GOT3 (cell line): ENCODE data around the gene ANO9.
A peak's percentile ranks its signal among the peaks of the same experiment; 100 is the strongest.
"Not testable (repeated sequence)": the region's sequence is repeated elsewhere in the genome, so short reads cannot be mapped to it uniquely, and the experiment has no call there.

Experiments
- DNase-seq: peaks from one replicate; lab custom pipeline; 2025; ENCODE audit warnings: mixed read lengths; lab: John Stamatoyannopoulos, UW

The ANO9 gene

DNA sequence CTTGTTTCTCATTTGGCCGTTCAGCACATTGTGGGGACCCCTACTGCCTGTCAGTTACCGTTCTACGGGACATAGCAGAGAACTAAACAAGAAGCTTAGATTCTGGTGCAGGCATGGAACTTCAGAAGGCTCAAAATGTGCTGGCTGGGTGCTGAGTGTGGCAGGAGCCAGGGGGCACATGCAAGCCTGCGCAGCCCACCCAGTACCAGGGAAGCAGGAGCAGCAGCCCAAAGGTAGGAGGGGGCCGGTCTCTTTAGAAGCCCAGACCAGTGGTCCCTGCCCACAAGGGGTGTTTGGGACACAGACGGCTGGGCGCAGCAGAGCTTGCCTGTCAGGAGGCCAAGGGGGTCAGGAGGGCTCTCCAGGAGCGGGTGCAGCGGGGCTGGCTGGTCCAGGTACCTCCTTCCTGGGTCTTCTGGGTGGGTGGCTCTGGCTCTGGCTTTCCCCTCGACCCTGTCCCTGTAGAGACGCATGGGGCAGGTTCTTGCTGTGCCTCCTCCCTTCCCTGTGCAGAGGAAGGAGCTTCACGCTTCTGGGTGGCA, 10.5 kb upstream of the ANO9 start:
- no peak for DNase-seq

DNA sequence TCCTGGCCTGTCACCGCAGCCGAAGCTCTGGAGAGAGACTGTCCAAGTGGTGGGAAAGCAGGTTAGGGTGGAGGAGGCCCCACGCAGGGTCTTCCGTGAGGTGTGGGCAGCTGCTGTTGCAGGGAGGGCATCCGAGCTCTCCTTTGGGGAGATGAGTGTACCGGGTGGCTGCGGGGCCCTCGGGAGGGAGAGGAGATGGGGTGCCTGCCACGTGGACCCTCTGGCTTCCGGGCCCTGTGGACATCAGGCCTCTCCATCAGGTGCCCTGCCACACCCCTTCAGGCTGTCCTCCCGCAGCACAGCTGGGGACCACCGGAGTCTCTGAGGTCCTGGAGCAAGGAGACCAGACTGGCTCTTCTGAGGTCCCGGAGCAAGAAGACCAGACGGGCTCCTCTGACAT, 9.9 kb upstream of the ANO9 start:
- no peak for DNase-seq

DNA sequence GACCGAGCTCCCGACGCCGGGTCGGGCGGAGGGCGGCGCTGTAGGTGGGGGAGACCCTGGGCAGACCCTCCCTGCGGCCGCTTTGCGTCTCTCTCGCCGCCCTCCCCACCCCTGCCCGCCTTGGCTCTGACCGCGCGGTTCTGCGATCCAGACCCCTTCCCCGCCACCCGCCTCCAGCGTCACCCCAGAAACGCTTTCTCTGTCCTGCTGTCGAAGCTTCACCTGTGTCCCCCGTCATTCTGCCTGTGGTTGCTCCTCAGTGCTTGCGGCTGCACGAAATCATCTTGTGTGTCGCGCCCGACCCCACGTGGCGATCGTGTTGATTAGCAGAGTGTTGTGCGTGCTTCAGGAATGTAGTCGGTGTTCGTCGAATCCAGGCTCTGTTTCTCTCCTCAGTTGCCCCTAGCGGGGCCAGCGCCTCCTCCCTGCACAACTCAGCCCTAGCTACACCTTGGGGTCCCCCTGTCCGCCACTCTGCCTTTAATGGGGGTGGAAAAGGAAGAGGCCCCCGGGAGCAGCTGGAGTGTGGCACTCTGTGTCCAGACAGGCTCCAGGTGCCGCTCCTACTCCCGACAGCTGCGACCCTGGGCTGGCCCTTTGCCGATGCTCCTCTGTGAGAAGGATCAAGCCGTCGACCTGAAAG, 9.1 kb upstream of the ANO9 start:
- DNase-seq = no peak

DNA sequence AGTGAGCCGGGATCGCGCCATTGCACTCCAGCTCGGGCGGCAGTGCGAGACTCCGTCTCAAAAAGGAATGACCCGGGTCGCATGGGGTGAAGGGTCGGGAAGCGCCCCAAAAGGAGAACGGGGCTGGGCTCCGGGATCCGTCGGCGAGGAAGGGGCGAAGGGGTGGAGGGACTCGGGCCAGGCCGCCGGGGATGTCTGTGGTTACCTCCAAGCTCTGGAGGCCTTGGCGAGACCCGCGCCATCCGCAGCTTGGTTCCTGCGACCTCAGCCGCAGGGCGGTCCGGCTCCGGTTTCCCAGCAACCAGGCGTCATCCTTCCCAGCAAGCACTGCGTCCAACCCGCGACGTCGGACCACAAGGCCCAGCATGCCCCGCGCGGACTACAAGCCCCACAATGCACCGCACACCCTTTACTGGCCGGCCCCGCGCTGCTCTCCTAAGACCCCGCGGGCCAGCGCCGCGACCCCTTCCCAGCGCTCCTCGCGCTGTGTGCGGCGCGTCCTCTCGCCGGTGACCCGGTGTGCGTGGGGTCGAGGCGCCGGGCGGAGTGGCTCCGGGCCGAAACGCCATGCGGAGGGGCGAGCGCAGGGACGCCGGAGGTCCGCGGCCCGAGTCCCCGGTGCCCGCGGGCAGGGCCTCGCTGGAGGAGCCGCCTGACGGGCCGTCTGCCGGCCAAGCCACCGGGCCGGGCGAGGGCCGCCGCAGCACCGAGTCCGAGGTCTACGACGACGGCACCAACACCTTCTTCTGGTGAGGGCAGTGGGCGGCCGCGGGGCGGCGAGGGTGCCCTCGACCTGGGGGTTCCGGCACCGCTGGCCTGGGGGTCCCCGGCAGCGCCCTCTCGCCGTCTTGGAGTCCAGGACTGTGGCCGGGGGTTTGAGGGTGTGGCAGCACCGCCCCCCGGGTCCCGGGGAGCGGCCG, 8.3 kb upstream of the ANO9 start, which contains the start of gene PTDSS2:
TSS of gene PTDSS2 (plus strand) at position 391 of the 920 bp plus-strand sequence. CDS start at position 568, 177 bp downstream.
- DNase-seq = peak; percentile 38

DNA sequence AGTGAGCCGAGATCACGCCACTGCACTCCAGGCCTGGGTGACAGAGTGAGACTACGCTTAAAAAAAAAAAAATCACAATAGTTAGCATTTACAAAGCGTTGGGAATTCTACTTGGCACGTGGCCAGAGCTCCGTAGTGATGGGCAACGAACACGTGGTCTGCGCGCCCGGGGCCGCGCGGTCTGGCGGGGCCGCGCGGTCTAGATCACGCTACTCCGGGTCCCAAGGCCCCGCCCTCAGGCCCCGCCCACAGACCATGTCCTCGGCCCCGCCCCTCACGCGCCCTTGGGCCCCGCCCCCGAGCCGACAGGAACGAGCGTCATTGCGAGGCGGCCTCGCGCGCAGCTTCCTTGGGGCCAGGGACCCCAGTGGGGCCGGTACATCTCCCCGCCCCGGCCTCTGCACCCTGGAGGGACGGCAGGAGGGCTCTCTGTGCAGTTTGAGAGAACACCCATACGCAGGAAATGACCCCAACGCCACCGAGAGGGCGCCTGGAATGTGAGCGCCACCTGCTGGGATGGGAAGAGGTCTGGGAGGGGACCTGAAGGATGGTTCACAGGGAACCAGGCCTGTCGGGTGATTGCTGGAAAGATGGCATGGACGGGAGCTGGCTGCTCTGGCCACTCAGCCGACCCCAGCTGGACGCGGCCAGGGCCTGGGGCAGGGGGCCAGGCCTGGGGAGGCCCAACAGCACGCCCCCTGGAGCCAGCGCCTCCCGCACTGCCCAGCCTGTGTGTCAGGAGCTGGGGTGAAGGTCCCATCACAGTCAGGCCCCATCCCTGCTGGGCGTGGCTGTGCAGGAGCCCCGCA, 6.3 kb upstream of the ANO9 start:
- peak; percentile 26 for DNase-seq

DNA sequence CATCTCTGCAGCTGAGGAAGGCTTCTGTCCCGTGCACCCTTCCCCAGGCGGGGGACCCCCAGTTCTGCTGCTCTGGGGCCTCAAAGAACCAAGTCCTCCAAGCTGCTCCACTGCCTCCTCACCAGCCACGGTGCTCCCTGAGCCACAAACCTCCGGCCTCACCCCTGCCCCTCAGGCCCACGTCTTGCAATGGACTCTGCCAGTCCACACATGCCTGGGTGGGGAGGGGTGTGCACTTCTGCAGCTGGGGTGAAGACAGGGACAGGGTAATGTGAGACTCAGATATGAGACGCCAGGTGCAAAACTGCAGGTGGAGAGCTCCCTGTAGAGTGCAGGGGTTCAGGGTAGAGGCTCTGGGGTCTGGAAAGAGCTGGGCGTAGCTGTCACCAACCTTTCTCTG, 5.1 kb upstream of the ANO9 start:
- DNase-seq = no peak

DNA sequence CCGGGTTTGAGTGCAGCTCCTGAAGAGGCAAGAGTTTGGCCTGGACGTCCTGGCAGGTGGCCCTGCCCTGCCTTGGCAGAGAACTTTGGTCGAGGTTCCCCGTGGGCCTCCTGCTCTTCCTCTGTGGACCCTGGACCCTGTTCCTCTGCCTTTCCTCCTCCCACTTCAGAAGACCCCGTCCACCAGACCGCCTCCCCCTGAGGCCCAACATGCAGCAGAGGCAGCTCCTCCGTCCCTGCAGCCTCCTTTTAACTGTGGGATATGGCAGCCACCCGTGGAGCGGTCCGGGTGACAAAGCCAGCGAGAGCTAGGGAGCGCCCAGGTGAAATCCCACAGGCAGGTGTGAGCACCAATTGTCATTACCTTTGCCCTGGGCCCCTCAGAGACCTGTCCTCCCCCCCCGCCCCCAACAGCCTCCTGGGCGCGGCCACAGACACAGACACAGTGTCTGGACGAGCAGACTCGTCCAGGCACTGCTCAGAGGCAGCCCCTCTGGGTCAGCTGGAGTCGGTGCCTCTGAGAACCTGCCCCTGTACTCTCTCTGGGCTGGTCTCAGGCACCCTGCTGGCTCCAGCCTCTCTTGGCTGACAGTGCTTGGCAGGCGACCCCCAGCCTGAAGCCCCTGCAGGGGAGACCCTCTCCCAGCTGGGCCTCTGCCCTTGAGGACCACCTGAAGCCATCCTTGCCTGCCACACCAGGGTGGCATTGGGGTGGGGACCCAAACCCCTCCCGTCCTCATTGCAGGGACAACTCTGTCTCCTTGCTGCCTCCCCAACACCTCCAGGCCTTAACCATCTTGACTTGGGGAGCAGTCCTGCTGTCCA, 4.2 kb upstream of the ANO9 start:
- DNase-seq = no peak

DNA sequence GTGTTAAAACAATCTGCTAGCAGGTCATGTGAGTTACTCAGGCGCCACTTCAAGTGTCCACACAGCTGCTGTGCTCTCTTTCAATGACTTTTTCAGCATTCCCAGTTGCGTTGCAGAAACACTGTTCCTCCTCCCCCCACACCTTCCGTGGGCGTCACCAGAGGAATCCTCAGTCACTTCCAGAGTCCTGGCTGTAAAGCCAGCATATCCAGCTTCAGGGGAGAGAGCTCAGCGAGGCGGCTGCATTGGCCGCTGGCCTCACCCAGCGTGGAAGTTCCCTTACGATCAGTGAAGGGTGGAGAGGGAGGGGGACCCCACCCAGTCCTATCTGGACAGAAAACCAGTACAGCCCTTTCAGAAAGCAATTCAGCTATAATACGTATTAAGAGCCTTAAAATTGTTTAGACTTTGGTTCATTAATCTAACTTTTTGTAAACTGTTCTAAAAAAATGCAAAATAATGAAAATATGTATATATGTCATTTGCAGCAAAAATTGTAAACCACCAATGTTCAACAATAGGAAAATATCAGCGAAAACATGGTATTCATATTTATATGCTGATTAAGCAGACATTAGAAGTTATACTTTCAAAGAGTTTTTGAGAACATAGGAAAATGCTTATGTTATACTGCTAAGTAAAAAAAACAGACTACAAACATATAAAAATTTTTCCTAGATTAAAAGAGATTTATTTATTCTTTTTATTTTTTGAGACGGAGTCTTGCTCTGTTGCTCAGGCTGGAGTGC, 2.8 kb upstream of the ANO9 start:
- DNase-seq = no peak

DNA sequence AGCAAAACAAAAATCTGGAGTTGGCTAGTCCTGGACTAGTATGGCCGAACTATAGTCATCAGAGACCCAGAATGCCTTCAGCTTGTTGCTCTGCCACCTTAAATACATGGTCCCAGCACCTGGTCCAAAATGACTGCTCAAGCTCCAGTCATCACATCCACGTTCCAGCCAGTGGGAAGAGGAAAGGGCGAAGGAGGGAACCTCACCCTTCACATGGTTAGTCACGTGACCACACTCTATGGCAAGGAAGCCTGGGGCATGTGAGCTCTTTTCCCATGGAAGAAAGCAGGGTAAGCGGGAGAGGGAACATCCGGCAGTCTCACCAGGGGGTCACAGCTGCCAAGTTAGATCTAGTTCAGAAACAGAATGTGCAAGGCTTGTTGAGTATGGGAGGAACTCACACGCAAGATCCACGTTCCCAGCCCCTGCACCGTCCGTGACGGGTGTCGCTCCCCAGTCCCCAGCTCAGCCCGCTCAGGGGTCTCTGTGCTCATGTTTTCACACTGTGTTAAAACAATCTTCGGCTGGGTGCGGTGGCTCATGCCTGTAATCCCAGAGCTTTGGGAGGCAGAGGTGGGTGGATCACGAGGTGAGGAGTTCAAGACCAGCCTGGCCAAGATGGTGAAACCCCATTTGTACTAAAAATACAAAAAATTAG, 1.9 kb upstream of the ANO9 start:
- no peak for DNase-seq

DNA sequence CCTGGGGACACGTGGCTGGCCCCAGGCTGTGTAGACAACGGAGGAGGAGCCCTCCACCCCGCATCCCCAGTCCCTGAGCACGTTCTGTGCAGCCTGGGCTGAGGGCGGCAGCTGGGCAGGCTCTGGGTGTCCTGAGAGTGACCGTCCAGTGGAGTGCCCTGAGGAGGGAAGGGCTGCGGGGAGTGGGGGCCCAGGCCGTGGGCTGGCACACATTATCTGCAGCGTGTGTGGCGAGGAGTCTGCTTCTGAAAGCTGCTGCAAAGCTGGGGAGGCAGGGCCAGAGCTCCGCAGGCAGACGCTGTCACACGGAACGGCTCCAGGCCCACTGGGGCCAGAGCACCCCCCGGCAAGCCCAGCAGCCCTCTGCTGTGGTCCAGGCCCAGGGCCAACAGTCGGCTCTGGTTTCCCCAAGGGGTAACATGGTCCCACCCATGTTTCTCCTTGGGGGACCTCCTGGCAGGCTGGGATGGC, 835 bp upstream of the ANO9 start:
- no peak for DNase-seq

DNA sequence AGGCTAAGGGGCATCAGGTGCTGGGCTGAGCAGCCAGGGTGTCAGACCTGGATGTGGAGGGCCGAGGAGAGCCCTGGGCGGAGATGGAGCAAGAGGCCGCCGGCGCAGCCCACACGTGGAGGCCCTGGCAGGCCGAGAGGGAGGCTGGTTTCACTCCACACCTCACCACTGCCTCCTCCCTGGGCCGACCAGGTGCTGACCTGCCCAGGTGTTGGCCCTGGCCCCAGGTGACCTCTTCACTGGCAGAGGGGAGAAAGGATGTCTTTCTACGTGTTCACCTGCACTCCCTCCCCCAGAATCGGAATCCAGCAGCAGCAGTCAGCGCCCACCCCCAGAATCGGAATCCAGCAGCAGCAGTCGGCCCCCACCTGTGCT, 781 bp downstream of the ANO9 start:
- no peak for DNase-seq

DNA sequence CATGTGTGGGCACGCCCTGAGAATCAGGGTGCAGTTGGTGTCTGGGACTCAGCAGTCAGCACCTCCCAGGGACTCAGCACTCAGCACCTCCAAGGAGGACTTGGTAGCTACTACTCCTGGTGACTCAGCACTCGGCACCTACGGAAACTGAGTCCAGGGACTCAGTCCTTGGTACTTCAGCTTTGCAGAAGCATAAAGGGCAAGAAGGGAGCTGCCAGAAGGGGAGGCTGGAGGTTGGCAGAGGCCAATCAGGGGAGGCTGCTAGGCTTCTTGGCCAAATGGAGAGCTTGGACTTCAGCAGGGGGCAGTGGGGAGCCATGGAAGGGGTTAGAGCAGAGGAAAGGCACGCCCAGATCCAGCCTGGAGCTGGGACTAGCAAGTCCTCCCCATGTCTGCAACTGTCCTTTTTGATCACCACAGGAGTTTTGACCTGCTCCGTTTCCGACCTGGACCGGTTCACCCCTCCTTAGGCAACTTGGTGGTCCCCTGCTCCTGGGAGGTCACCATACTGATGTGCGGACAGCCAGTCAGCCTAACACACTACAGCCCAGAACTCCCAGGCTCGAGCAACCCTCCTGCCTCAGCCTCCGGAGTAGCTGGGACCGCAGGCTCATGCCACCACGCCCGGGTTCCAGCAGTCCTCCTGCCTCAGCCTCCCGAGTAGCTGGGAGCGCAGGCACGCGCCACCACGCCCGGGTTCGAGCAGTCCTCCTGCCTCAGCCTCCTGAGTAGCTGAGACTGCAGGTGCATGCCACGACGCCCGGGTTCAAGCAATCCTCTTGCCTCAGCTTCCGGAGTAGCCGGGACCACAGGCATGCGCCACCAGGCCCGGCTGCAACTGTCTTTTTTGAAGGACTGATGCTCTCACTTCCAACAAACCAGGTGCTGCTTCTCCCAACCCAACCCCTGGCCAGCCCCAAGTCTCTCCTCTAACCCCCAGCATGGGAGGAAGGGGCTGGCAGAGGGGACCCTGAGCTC, 1.5 kb downstream of the ANO9 start:
- DNase-seq = no peak

DNA sequence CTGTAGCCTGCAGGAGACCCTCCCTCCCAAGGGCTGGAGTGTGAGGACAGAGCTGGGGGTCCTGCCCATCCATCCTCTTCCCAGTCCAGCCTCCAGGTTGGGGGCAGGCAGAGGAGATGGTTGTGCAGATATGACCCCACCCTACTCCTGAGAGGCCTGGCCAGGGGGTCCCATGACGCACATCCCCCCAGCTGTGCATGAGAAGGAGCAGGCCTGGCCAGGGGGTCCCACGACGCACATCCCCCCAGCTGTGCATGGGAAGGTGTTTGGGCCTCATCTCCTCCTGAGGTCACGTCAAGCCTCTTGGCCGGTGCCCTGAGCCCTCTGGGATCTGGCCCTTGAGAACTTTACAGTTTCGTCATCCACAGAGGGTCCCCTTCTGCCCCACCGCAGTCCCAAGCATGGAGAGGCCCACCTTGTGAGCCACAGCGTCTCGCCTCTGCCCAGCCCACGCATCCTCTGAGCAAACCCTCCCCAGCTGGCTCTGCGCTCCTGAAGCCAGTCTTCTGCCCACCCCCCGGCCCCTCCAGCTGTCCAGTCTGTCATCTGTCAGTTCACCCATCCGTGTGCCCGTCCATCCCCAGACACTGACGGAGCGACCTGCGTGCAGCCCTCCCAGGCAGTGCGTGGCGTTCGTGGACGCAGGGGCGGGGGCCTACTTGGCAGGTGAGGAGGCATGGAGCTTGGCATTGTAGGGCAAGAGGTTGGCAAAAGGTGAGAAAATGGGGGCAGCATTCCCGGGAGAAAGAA, 2.3 kb downstream of the ANO9 start:
- DNase-seq = no peak

DNA sequence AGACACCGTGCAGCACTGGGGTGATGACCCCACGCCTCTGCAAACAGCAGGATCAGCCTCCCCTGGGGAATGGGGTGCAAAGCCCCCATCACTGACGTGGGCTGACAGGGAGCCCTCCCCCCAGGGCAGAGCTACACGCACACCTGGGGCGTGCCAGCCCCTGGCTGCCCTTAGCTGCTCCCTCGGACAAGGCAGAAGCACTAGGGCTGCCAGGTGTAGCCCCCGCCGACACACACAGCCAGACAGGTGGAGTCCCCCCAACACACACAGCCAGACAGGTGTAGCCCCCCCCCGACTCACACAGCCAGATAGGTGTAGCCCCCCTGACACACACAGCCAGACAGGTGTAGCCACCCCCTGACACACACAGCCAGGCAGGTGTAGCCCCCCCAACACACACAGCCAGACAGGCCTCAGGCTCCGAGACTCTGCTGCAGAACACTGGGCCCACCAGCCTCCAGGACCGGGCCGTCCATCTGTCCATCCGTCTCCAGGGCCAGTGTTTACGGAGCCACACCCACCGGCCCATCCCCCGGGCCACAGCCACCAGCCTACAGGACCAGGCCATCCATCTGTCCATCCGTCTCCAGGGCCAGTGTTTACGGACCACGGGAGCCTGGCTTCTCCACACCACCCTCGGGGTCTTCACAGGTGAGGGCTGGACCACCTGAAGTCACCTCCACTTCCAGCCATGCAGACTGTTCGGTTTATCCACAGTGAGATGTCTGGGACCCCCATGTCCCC, 3.5 kb downstream of the ANO9 start:
- DNase-seq = no peak

DNA sequence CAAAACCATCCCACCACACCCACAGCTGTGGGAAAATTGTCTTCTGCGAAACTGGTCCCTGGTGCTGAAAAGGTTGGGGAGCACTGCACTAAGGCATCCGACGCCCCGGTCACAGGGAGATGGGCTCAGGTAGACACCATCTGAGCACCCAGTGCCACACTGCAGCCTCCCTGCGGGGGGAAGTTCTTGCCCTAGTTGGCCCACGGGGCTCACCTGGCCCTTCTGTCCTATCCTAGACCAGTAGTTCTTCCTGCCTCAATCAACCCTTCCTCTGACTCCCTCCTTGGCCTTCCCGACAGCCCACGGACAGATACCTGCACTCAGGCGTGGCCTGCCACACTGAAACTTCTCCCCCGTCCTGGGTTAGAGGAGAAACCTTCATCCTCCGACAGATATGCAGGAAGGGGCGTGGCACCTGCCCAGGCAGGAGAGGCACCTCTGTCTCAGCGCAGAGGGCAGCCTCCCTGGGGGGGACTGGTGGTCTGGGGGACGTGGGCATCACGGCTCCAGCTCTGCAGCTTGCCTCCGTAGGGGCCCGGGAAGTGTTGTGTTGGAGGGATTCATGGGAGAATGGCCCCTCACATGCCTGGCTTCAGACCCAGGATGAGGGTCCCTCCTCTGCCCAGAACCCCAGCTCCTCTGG, 4.5 kb downstream of the ANO9 start:
- DNase-seq = no peak

DNA sequence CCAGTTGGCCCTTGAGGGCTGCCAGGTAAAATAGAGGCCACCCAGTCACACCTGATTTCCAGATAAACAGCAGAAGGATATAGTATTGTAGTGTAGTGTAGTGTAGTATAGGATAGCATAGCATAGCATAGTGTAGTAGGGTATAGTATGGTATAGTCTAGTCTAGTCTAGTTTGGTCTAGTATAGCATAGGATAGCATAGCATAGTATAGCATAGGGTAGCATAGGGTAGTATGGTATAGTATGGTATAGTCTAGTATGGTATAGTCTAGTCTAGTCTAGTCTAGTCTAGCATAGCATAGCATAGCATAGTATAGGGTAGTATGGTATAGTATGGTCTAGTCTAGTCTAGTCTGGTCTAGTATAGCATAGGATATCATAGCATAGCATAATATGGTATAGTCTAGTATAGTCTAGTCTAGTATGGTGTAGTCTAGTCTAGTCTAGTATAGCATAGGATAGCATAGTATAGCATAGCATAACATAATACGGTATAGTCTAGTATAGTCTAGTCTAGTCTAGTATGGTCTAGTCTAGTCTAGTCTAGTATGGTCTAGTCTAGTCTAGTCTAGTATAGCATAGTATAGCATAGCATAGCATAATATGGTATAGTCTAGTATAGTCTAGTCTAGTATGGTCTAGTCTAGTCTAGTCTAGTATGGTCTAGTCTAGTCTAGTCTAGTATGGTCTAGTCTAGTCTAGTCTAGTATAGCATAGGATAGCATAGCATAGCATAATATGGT, 6.6 kb downstream of the ANO9 start:
- not testable (repeated sequence) for DNase-seq
